DMS114 treated with DMSO at 0.1 percent for 48 hours (cell line): ENCODE results near the gene ZRANB1.

ENCODE experiments used
- DNase-seq: peaks from one replicate; lab custom pipeline; 2025; ENCODE audit not compliant: unreplicated experiment; lab: John Stamatoyannopoulos, UW

ZRANB1 gene

DNA sequence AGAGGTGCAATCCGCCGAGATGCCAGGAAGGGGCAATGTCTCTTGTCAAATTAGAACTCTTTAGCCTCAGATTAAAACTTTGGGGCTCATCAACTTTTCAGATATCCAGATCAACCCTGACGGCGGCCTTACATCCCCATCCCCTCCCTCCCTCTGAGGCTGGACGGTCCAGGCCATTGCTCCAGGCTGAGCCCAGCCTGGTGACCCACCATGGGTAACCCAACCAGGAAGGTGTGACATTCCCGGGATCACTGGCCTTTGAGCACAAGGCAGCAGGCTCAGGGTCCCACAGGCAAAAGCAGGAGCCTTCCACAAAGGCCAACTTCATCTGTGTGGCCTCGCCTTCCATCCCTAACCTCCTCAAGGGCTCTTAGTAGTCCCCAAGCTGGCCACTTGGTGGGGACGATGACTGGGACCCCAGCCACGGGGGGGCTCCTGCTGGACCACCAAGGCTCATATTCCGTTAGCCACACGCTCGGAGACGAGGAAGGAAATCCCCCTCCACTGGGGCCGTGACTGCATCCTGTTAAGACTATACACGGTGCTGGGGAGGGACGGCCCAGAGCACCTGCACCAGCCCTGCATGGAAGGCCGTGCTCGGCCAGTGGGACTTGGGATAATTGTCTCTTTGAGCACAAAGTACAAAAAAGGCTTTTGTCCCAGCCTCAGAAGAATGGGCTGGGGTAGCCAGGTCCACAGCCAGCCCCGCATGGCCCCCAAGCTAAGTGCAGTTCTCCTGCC is 62.8 kb downstream of the ZRANB1 start:
- DNase-seq, result no peak

DNA sequence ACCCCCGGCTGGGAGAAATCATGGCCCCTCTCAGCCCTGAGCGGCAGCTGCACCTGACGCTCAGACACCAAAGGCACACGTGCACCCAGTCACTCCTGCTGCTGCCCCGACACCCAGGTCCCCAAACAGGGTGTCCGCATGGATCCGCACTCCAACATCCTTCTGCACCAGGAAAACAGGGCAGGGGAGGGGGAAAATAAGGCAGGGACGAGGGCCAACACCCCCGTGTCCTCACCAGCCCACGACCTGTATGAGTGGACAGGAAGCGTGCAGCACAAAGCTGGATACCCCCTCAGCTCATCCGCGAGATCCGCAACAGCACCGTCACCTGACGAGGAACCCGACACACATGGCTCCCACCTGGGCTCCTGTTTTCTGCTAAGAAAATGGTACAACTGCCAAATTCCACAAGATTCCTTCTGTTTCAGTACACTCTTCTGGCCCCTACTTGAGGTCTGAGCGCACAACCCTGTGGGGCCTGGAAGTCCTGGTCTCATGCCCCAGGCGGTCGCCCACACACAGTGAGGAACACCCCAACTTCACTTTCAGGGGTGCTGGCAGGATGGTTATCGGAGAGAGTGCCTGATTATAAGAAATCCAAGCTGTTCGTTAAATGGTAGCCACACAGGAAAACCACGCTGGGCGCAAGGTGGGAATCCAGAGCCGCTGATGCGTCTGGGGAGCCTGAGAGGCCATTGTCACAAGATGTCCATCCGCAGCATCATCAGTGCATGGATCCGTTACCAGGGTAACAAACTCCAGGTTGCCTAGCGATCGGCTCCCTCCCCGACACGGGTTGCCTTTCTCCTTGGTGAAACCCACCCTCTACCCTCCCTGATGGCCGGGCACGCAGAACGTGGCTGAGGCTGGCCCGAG is 63.6 kb downstream of the ZRANB1 start:
- DNase-seq, result no peak

DNA sequence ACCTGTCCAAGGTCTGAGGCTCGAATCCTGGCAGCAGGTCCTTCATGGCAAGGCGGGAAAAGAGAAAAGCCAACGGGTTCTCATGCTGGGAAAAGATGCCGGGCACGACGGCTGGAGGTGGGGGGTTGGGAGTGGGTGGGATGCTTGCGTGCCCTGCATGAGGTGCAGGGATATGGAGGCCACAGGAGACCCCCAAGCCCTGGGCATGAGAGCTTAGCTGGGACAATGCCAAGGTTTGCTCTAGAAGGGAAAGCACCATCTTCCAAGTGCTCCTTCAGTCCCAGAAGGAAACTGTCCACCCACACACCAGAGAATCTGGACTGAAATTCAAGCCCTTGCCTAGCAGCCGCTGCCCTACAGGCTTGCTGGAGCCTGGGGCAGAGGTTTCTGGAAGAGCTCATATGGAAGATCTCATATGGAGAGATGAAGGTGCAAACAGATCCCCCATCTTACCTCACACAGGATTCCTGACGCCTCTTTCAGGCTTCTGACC is 64.3 kb downstream of the ZRANB1 start:
- DNase-seq, result no peak

DNA sequence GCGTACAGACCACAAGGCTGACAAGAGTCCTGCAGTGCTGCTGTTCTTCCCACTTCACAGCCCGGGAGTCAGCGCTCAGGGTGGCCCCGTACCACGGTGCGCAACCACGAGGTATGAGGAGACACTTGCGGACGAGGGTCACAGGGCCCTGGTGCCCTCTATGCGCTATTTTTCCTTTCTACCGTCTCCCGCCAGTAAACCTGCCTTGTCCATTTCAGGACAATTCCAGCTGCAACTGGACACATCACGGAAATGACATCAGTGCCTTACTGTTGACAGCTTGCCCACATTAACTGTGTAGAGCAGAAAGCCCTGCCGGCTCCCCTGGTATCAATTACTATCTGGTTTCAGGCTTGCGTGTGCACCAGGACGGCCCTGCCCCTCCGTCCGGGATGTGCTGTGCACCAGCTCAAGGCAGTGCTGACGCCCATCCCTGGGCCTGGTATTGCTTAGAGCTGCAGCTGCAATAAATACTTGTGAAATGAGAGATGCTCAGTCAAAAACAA is 65.1 kb downstream of the ZRANB1 start:
- DNase-seq, result no peak

DNA sequence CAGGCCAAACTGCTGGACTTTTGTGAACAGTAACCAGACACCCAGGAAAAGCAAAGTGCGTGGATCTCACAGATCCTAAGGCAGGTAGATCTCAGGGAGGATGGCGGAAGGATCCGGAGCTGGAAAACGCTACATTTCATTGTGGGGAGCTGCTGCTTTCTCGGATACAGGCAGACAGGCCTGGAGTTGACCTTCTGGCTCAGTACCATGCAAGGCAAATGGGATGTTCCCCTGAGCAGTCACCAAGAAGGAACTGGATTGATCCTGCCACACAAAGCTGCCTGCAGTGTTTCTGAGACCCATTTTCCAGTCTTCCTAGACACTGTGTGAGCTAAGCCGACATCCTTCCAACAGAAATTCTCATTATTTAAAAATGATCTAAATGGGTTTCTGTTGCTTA is 65.5 kb downstream of the ZRANB1 start:
- no peak for DNase-seq

DNA sequence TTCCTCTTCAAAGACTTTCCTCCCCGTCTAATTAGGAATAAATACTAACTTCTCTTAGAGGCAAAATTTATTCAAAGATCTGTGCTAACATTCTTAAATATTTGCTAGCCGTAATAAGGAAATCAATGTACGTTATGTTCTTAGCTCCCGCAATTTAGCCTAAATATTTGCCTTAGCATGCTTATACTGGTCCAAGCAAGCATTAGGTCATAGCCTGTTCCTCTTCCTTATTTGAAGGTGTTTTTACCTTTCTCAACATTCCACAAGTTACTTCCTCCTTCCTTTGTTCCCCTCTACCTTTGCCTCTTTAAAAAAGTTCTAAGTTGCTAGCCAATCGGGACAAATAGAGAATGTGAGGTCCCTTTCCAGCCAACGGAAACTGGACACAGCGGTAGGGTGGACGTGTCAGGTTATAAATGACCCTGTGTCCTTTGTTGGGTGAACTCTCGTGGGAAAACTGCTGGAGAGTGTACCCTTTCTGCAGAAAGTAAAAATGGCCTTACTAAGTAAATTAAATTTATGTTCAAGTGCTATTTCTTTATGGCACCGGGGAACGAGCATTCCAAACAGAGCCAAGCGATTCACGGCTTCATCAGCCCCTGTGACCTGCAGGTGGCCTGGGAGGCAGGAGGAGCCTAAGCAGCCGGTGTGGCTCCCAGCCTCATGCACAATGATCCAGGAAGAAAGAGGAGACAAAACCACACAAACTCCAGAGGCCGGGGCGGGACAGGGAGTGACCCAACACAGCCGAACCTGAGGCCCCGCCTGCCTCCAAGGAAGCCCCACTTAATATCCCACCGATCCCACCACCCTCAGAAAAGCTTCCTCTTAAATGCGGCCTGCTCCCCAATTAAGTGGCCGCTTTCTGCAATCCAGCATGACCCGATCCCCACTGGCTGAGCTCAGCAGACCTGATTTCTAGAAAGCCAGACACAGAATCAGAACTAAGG is 67.0 kb downstream of the ZRANB1 start:
- no peak for DNase-seq

DNA sequence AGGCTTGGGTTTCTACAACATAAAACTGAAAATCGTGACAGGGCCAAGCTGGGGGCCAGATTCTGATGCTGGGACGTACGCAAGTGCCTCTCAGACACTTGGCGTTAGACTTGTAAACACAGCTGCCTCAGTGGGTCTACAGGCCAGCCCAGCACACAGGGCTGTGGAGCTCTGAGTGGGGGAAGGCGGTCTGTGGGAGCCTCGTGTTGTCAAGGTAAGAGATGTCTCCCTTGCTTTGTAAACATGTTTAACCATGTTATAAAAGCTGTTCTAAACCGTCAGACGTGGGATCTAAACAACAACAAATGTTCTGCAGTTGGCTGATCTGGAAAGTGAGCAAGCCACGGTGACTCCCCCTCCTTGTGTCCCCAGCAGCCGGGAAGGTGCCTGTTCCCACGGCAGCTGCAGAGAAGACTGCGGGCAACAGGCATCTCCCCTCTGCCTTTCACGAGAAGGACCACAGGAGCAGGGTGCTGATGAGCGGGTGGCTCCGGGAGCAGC is 67.8 kb downstream of the ZRANB1 start:
- no peak for DNase-seq

DNA sequence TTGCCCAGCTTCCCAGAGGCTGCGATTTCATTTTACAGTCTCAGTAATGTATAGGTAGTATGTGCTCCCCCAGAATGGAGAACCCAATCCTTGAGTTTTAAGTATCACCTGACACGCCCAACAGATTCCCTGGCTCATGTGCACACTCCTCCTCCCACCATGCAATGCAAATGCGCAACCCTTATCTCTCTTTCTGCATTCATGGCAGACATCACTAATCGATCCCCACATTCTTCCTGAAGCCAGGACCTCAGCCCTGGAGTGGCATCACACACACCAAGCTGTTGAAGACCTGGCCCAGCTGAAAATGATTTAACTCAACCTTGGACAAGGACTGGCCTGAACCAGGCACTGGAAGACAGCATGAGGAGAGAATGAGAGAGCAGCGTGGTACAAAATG is 68.4 kb downstream of the ZRANB1 start:
- no peak for DNase-seq

DNA sequence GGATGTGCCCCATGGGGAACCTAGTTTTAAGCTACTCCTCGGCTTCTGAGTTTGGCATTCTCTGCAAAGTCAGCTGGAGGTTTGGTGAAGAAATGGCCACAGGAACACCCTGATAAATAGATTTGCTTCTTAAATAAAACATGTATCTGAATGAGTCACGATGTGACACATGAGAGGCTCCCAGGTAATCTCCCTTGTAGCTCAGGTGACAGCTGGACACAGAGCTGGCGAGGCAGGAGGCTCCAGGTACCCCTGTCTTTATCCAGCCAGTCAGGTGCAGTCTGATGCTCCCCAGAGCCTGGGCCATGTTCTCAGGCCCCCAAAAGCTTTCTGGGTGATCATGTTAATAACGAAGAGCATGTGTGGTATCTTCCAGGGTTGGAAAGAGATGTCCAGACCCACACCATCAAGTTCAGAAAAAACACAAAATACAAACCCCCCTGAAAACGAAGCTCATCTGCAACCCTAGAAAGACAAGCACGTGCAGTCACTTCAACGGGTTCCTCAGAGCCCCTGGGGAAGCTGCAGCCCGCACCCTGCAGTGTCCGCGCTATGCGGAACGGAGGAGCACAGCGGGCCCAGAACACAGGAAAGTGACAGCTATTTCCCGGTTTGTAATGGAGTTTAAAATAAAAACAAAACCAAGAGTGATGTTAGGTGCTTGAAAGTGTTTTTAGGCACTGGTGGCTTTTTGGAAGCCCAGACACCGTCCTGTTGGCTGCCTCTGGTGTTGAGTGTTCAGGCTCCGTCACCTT is 69.4 kb downstream of the ZRANB1 start:
- DNase-seq, result no peak

DNA sequence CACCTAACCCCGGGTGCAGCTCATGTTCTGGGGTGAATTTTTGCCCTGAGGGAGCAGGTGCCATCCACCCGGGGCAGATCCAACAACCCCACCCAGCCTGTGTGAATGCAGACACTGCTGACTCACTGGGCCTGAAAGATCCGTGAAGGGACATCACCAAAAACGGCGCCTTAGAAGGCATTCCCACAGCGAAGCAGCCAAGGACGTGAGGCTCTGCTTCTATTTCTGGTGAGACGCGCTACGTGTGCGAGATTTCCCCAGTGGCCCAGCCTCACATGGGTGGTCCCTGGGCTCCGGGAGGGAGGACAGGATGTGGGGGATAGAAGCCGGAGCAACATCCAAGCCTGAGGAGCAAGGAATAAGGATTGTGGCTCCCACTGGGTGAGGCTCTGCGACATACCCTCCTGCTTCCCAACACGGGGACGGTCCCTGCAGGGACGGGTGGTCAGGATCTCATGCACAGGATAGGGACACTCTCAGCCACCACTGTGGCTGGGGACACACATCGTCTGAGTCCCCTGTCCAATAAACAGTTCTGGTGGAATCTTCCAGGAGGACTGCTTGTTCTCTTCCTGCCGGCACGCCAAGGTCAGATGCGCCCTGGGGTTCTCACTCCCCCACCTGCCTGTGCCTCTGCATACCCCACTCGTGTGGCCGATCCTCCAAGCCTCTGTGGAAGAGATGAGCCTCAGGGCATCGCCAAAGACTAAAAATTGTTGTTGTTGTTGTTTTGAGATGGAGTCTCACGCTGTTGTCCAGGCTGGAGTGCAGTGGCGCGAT is 70.2 kb downstream of the ZRANB1 start:
- DNase-seq, result no peak

DNA sequence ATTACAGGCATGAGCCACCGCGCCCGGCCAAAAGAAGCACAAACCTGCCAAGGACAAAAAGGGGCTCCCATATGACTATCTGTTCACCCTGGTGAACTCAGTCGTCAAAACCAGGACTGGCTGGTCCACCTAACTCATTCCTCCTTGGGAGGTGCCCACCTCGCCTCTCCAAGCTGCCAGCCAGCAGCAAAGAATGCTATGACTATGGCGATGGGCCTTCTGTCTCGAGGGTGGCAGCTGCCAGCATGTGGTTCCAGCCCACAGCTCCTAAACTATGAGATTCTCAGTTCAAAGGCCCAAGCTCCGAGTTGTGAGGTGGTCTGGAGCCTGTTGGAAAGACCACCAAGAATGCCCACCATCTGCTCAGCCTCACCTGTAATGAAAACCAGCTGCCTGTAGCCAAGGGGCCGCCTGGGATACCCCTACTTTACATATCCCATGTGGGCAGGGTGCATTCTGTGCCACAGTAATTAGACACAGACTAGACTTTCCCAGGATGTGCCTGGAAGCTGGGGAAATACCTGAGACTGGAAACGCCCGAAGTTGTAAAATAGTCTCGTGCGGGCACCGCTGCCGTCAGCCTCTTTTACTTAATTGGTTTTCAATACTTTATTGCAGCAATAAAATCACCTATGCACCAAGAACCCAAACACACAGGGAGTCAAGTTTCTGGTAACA is 71.1 kb downstream of the ZRANB1 start:
- DNase-seq, result no peak

DNA sequence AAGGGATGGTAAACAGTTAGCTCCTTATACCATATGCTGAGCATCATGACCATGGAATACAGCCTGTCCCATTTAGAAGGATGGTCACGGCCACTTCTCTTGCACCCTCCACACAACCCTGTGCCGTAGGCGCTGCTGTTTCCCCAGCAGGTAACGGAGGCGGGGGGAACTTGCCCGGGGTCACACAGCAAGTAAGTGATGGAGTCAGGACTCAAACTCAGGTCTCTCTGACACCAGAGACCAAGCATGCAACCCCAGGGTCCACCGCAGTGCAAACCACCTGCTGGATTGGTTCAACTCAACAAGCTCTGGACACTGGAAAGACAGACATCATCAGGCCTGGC is 71.6 kb downstream of the ZRANB1 start:
- no peak for DNase-seq

DNA sequence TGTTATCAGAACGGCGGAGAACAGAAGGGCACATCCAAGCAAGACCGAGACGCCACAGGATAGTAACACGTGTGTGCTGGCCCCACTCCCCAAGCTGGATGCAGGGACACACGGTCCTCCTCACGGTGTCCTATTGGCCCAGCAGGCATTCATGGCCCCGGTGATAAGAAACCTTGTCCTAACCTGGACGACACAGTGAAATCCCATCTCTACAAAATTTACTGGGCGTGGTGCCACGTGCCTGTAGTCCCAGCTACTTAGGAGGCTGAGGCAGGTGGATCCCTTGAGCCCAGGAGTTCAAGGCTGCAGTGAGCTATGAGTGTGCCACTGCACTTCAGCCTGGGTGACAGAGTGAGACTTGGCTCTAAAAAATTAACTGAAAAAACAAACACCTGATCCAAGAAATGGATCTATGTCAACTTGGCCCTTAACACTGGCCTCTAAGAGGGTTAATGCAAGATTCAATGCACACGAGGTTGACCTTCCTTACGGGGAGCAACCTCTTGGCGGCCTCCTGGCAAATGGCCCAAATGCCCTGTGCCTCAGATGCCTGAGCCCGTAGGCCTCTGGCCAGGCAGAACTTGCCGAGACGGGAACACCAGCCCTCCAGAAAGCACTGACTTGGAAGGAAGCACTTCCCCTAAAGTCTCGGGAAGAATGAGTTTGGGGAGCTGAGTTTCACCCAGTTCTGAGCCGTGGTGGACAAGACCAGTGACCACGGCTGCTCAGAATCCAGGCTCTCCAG is 72.3 kb downstream of the ZRANB1 start:
- no peak for DNase-seq

DNA sequence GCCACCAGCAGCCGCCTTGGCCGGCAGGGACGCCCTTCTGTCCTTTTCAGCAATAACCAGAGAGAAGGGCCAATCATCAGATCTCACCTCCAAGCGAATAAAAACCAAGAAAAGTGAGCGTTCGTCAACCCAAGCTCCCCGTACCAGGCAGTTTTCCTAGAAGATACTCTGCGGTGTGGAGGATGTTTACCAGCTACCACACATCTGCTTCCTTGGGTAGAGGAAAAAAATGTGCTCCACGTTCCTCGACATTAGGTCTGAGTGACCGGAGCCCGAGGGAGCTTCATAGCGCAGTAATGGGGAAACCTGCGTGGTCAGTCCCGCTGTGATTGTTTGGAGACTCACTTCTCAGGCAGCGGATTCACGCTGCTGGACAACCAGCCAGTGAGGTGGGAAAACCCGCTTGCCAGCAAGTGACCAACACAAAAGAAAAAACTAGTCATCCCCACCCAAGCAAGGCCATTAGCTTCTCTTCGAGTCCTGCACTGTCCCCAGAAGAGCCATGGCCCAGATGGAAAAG is 73.0 kb downstream of the ZRANB1 start:
- DNase-seq, result no peak

DNA sequence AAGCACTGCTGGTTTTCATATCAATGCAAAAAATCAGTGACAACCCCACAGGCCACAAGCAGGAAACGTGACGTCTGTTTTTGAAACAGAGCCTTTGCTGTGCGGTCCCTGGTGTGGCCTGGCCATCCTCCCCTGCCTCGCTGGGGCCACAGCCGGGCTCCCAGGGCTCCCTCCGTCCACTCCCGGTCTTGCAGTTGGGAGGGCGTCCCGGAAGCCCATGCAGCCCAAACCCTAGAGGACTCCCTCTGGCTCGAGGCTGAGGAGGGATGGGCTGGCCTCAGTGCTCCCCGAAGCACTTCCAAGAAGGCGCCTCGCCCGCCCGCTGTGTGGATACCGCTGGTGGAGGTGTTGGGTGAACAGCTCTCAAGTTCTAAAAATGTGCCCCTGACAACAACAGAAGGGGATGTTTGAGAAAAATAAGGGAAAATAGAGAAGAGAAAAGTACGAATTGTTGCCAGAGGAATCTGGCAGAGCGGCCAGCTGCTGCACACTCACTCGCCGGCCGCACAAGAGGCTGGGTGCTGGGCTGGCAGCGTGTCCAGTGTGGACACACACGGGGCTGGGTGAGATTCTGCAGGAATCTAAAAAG is 73.5 kb downstream of the ZRANB1 start:
- DNase-seq, result no peak

DNA sequence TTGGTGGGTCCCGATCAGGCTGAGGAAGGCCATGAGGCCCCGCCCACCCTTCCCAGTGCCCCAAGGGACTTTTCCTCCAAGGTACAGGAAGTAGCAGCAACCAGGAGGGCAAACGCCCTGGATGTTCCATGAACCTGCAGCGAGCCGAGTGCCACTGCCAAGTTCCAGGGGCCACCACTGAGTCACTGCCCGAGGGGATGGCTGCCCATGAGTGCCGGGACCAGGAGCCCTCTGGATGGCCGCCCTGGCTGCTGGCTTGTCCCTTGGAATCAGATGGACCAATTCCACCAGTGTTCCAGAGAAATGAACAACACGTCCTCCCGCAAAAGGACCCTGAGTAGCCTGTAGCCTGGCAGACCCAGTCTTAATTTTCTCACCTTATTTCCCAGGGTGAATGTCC is 74.2 kb downstream of the ZRANB1 start:
- DNase-seq, result no peak

DNA sequence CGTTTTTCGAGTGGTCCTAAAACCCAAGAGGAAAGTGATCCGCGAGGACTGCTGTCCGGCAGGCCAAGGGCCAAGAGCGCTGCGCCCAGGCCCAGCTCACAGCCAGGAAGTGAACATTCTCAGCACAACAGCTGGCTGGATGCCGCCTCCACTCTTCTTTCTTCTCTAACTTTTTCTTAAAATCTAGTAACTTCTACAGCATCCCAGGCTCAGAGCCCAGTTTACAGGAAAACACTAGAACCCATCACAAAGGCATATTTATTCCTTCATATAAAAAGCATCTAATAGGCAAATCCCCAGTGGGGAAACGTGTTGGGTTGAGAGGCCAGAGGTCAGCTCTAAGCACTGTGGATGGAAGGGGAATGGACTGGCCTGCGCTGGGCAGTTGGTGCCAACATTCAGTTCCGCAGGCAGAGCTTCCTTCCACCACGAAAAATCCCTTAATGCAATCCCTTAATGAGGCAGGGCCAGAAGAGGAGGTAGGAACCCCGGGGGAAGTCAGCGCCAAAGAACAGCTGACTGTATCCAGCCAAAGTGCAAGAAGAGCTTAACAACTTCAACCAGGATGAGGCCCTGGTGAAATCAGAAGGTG is 74.8 kb downstream of the ZRANB1 start:
- no peak for DNase-seq
